Measurements from ENCODE around the gene KCNK7.

Gene KCNK7

DNA sequence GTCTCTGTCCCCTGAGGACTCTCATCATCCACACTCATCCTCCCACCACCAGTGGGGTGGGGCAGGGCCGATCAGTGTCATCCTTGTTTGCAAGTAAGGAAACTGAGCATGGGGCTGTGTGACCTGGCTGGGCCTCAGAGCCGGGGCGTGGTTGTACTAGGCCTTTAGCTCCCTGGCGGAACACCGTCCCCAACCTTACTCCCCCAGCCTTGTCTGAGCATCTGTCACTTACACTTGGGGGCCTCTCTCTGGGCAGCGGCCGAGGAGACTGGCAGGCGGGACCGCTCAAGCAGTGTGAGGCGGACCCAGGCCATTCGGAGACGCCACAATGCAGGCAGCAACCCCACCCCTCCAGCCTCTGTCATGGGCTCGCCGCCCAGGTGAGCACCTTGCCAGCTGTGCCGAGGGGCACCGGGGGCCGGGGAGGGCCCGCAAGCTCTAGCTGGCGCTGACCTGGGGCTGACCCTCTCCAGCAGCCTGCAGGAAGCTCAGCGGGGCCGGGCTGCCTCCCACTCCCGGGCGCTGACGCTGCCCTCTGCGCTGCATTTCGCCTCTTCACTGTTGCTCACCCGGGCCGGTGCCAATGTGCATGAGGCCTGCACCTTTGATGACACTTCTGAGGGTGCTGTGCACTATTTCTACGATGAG is 23.8 kb upstream of the KCNK7 start:
- TF ChIP-seq, protein P1, sequence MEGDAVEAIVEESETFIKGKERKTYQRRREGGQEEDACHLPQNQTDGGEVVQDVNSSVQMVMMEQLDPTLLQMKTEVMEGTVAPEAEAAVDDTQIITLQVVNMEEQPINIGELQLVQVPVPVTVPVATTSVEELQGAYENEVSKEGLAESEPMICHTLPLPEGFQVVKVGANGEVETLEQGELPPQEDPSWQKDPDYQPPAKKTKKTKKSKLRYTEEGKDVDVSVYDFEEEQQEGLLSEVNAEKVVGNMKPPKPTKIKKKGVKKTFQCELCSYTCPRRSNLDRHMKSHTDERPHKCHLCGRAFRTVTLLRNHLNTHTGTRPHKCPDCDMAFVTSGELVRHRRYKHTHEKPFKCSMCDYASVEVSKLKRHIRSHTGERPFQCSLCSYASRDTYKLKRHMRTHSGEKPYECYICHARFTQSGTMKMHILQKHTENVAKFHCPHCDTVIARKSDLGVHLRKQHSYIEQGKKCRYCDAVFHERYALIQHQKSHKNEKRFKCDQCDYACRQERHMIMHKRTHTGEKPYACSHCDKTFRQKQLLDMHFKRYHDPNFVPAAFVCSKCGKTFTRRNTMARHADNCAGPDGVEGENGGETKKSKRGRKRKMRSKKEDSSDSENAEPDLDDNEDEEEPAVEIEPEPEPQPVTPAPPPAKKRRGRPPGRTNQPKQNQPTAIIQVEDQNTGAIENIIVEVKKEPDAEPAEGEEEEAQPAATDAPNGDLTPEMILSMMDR (IDR thresholded peaks at IDR 0.05; ENCODE audit: borderline replicate concordance, insufficient read depth, low read depth, low read length) = no peak
- no peak overlapping the region for H3K4me3 ChIP-seq (ENCODE audit: low read depth, low read length)

DNA sequence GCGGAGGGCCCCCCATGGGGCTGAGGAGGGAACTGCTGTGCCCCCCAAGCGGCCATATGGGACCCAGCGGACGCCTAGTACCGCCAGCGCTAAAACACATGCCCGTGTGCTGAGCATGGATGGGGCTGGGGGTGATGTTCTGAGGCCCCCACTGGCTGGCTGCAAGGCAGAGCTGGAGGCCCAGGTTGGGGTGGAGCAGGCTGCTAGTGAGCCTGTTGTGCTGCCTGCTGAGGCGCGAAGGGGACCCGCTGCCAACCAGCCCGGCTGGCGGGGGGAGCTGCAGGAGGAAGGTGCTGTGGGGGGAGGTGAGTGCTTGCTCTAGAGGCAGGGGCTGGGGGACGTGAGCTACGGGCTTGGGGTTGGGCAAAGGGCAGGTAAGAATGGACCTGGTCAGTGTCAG is 23.2 kb upstream of the KCNK7 start:
- no peak overlapping the region for H3K4me3 ChIP-seq (ENCODE audit: low read depth, low read length)
- TF ChIP-seq, protein P1 (IDR thresholded peaks at IDR 0.05; ENCODE audit: borderline replicate concordance, insufficient read depth, low read depth, low read length) = no peak

GRCh38 chr11:65617990-65618751 is 22.6 kb upstream of the KCNK7 start:
- TF ChIP-seq, protein P1 (IDR thresholded peaks at IDR 0.05; ENCODE audit: borderline replicate concordance, insufficient read depth, low read depth, low read length) = no peak
- no peak overlapping the region for H3K4me3 ChIP-seq (ENCODE audit: low read depth, low read length)

DNA sequence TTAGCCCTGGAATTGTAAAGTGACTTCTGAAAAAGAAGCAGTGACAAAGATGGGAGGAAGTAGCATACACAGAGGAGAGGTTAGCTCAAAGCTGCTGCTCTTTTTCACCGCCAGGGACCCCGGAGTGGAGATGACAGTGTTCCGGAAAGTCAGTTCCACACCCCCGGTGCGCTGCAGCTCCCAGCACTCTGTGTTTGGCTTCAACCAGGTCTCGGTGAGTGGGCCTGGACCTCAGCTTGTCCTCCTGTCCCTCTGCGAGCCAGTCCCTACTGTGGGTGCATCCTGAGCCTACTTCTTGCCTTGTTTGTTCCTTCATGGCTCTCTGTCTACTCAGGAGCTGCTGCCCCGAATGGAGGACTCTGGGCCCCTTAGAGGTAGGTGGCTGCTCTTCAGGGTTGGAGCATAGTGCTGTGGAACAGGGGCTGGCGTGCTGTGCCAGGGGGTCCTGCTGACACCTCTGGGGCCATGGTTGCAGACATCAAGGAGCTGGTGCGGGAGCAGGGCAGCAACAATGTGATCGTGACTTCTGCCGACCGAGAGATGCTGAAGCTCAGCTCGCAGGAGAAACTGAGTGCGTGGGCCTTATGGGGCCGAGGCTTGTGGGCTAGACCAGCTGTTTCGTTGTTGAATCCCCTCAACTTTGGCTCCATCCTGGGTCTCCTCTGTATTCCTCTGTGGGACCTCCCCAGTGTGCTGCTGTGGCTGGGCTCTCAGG is 21.7 kb upstream of the KCNK7 start:
- TF ChIP-seq, protein P1 (IDR thresholded peaks at IDR 0.05; ENCODE audit: borderline replicate concordance, insufficient read depth, low read depth, low read length) = no peak
- H3K4me3 ChIP-seq (ENCODE audit: low read depth, low read length) = no peak overlapping the region

DNA sequence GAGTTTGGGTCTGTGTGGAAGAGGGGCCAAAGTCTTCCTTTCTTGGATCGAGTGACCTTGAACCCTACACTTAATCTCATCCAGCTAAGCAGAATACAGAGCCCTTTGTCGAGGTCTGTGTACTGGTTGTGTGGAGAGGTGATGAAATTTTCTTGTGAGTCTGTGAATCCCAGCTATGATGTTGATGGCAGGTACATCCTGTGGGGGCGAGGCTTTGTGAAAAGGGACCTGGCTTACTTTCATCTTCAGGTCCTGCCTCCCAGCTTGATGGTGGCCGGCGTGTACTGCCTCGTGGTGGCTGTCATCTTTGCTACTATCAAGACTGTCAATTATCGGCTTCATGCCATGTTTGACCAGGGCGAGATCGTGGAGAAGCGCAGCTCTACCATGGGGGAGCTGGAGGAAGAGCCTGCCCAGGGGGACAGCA is 21.0 kb upstream of the KCNK7 start:
- TF ChIP-seq, protein P1 (IDR thresholded peaks at IDR 0.05; ENCODE audit: borderline replicate concordance, insufficient read depth, low read depth, low read length) = no peak

GRCh38 chr11:65615950-65616574 is 20.5 kb upstream of the KCNK7 start:
- TF ChIP-seq, protein P1 (IDR thresholded peaks at IDR 0.05; ENCODE audit: borderline replicate concordance, insufficient read depth, low read depth, low read length) = no peak
- H3K4me3 ChIP-seq (ENCODE audit: low read depth, low read length) = peak overlapping the region; percentile 90

More for the DNA sequence above, 21.0 kb upstream of the KCNK7 start:
- H3K4me3 ChIP-seq (ENCODE audit: low read depth, low read length) = peak overlapping the region; percentile 90

Measured in GM12875 (cell line).